ENCODE data around the gene AHSG. TPM values are rescaled to one million over a fixed set of nuclear protein-coding genes. Genes with fewer than 3 reads are reported as not detected.

AHSG gene
- total and polyA plus RNA-seq, 2 donors (not counting 3 experiments of a cell fraction or from before 2014, with no cell fraction given), result not detected

GRCh38 chr3:186577521-186577920 is 35.3 kb upstream of the AHSG start:
- no peaks in the 10 kb centered on the region for H3K9me3 ChIP-seq (replicated peaks; ENCODE audit: control insufficient read depth, insufficient read depth, low read length)
- intact Hi-C loops (cut with micrococcal nuclease), result no loop called here
- FAIRE-seq, result no peak
- H3K27me3 ChIP-seq (ENCODE audit: control insufficient read depth in 2 of 2, insufficient read depth in 2 of 2, low read length in 2 of 2), result no peaks in the 10 kb centered on the region
- DNase-seq (ENCODE audit: low read depth, low spot score), result no peak
- dilution Hi-C loops (cut with MboI; ENCODE audit: extremely low pct_ligation_motif_present, low sequenced_read_pairs), result no loop called here
- ChIA-PET POLR2A (no interaction called here), CTCF (interaction anchor here (0.8 to 1.9 kb wide), 4 partner anchors 19 to 634 kb away, joined by 3 to 5 read pairs (median 4); no protein-coding TSS in a partner anchor)
- H3K4me3 ChIP-seq (replicated peaks in 1 of 3; ENCODE audit: insufficient read depth in 1 of 3, low read depth in 1 of 3, low read length in 3 of 3), result no peak overlapping the region
- peaks cover 15 to 24% of the 10 kb centered on the region in 2 experiments for H3K36me3 ChIP-seq (ENCODE audit: control insufficient read depth in 2 of 2, extremely low read depth in 1 of 2, insufficient read depth in 2 of 2, low read length in 2 of 2)
- no peaks in the 10 kb centered on the region for H3K9me1 ChIP-seq (replicated peaks; ENCODE audit: control insufficient read depth, extremely low read depth, insufficient read depth, low read length)
- no peak overlapping the region for H3K27ac ChIP-seq (ENCODE audit: insufficient read depth, low read depth, low read length)
- no peaks in the 10 kb centered on the region for H3K4me1 ChIP-seq (ENCODE audit: control insufficient read depth, extremely low read depth, insufficient read depth, low read length)
- H4K20me1 ChIP-seq (replicated peaks; ENCODE audit: control insufficient read depth, extremely low read depth, insufficient read depth, low read length), result no peaks in the 10 kb centered on the region
- BruUV-seq (replicated peaks), result no TSS peak
- no peak overlapping the region for H3K4me2 ChIP-seq (ENCODE audit: insufficient read depth, low read length)
- no peak overlapping the region for H2AFZ ChIP-seq (ENCODE audit: low read depth, low read length)
- no peak overlapping the region for H3K9ac ChIP-seq (replicated peaks; ENCODE audit: extremely low read depth, insufficient read depth, low read length)
- no peaks in the 10 kb centered on the region for H3K79me2 ChIP-seq (ENCODE audit: control insufficient read depth, insufficient read depth, low read length)
- no peak for TF ChIP-seq MYC (IDR thresholded peaks at IDR 0.05; ENCODE audit: low read depth, low read length)
- TF ChIP-seq CTCF (IDR thresholded peaks at IDR 0.05; ENCODE audit: extremely low read depth in 1 of 2, insufficient read depth in 1 of 2, low read depth in 1 of 2, low read length in 2 of 2), result no peak
- TF ChIP-seq, protein P1, sequence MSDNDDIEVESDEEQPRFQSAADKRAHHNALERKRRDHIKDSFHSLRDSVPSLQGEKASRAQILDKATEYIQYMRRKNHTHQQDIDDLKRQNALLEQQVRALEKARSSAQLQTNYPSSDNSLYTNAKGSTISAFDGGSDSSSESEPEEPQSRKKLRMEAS (IDR thresholded peaks at IDR 0.05; ENCODE audit: insufficient read depth, insufficient read length), result no peak
- no peak for TF ChIP-seq FOS (IDR thresholded peaks at IDR 0.05; ENCODE audit: borderline replicate concordance, insufficient read depth, low read length)
- TF ChIP-seq JUN (IDR thresholded peaks at IDR 0.05; ENCODE audit: borderline replicate concordance, insufficient read depth, insufficient read length, low read depth), result no peak
- TF ChIP-seq EZH2 (IDR thresholded peaks at IDR 0.05; ENCODE audit: borderline replicate concordance, low read depth, low read length, severe bottlenecking), result no peak
- no peak for TF ChIP-seq POLR2A (IDR thresholded peaks at IDR 0.05; ENCODE audit: low read depth, low read length)
- no peak for TF ChIP-seq POLR2AphosphoS5 (IDR thresholded peaks at IDR 0.05; ENCODE audit: insufficient read depth, low read depth, low read length)
- TF ChIP-seq GATA2 (IDR thresholded peaks at IDR 0.05; ENCODE audit: insufficient read depth, insufficient read length, low read depth, low read length), result no peak
